ENCODE data around the gene NCOR2.
A peak's percentile ranks its signal among the peaks of the same experiment; 100 is the strongest.

Gene NCOR2

GRCh38 chr12:124547626-124548025, 19.8 kb downstream of the NCOR2 start:
- H3K36me3 ChIP-seq = no peaks in the 10 kb centered on the region

GRCh38 chr12:124545508-124546418, 21.6 kb downstream of the NCOR2 start:
- no peaks in the 10 kb centered on the region for H3K9me3 ChIP-seq
- H3K27ac ChIP-seq = peak overlapping the region; percentile 60
- peak overlapping the region; percentile 63; the same call in 1 of the 2 replicates for H3K9ac ChIP-seq
- H3K4me1 ChIP-seq = peaks cover 87% of the 10 kb centered on the region
- H3K36me3 ChIP-seq = no peaks in the 10 kb centered on the region
- H3K4me3 ChIP-seq = peak overlapping the region; percentile 25; the same call in 1 of the 2 replicates
- peaks cover 90% of the 10 kb centered on the region for H4K20me1 ChIP-seq
- no peak for TF ChIP-seq Cebpa-rat (IDR thresholded peaks at IDR 0.05)
- peak overlapping the region; percentile 93 for H3K4me2 ChIP-seq
- no peaks in the 10 kb centered on the region for H3K27me3 ChIP-seq

More at GRCh38 chr12:124547626-124548025, 19.8 kb downstream of the NCOR2 start:
- Histone ChIP-seq H3K27ac (no peak overlapping the region), H3K4me3 (no peak overlapping the region), H3K27me3 (no peaks in the 10 kb centered on the region), H3K4me2 (peak overlapping the region; percentile 94; the same call in 1 of the 2 replicates), H3K9ac (no peak overlapping the region), H3K9me3 (no peaks in the 10 kb centered on the region), H3K4me1 (peaks cover 98% of the 10 kb centered on the region), H4K20me1 (peaks cover 100% of the 10 kb centered on the region)
- no peak for TF ChIP-seq Cebpa-rat (IDR thresholded peaks at IDR 0.05)

- no peak for TF ChIP-seq Cebpa-rat (IDR thresholded peaks at IDR 0.05)
- Histone ChIP-seq H3K27ac (peak overlapping the region; percentile 60), H3K4me2 (peak overlapping the region; percentile 93), H3K4me1 (peaks cover 82% of the 10 kb centered on the region), H3K27me3 (no peaks in the 10 kb centered on the region), H4K20me1 (peaks cover 85% of the 10 kb centered on the region), H3K9me3 (no peaks in the 10 kb centered on the region), H3K36me3 (no peaks in the 10 kb centered on the region), H3K9ac (peak overlapping the region; percentile 63; the same call in 1 of the 2 replicates), H3K4me3 (peak overlapping the region; percentile 25; the same call in 1 of the 2 replicates)
Measured at GRCh38 chr12:124544983-124545382, 22.4 kb downstream of the NCOR2 start.

- Histone ChIP-seq H3K27ac (peak overlapping the region; percentile 60), H4K20me1 (peaks cover 85% of the 10 kb centered on the region), H3K4me2 (peak overlapping the region; percentile 93)
Measured at GRCh38 chr12:124544311-124544970, 23.0 kb downstream of the NCOR2 start.

GRCh38 chr12:124543590-124544310, 23.7 kb downstream of the NCOR2 start:
- Histone ChIP-seq H3K4me3 (peak overlapping the region; percentile 34), H3K9ac (peak overlapping the region; percentile 53; the same call in 1 of the 2 replicates), H3K4me2 (peak overlapping the region; percentile 93), H4K20me1 (peaks cover 85% of the 10 kb centered on the region), H3K27ac (peak overlapping the region; percentile 60), H3K4me1 (peaks cover 82% of the 10 kb centered on the region), H3K36me3 (no peaks in the 10 kb centered on the region), H3K9me3 (no peaks in the 10 kb centered on the region), H3K27me3 (no peaks in the 10 kb centered on the region)
- no peak for TF ChIP-seq Cebpa-rat (IDR thresholded peaks at IDR 0.05)

More at GRCh38 chr12:124544311-124544970, 23.0 kb downstream of the NCOR2 start:
- no peak for TF ChIP-seq Cebpa-rat (IDR thresholded peaks at IDR 0.05)
- peaks cover 82% of the 10 kb centered on the region for H3K4me1 ChIP-seq
- H3K36me3 ChIP-seq = no peaks in the 10 kb centered on the region
- no peak overlapping the region for H3K4me3 ChIP-seq
- H3K27me3 ChIP-seq = no peaks in the 10 kb centered on the region
- peak overlapping the region; percentile 63; the same call in 1 of the 2 replicates for H3K9ac ChIP-seq
- H3K9me3 ChIP-seq = no peaks in the 10 kb centered on the region

GRCh38 chr12:124543052-124543589, 24.3 kb downstream of the NCOR2 start:
- Histone ChIP-seq H3K36me3 (no peaks in the 10 kb centered on the region), H3K27me3 (no peaks in the 10 kb centered on the region), H4K20me1 (peaks cover 85% of the 10 kb centered on the region), H3K4me1 (peaks cover 82% of the 10 kb centered on the region), H3K4me2 (peak overlapping the region; percentile 93), H3K9me3 (no peaks in the 10 kb centered on the region), H3K27ac (peak overlapping the region; percentile 60), H3K9ac (peak overlapping the region; percentile 53; the same call in 1 of the 2 replicates), H3K4me3 (peak overlapping the region; percentile 34; the same call in 1 of the 2 replicates)
- TF ChIP-seq Cebpa-rat (IDR thresholded peaks at IDR 0.05) = no peak

GRCh38 chr12:124542021-124542949, 25.1 kb downstream of the NCOR2 start:
- H3K9ac ChIP-seq = peak overlapping the region; percentile 27; the same call in 1 of the 2 replicates
- no peak overlapping the region for H3K4me3 ChIP-seq
- TF ChIP-seq Cebpa-rat (IDR thresholded peaks at IDR 0.05) = no peak
- H3K4me2 ChIP-seq = peak overlapping the region; percentile 59
- no peaks in the 10 kb centered on the region for H3K36me3 ChIP-seq
- peaks cover 85% of the 10 kb centered on the region for H3K4me1 ChIP-seq
- peak overlapping the region; percentile 38; the same call in 1 of the 2 replicates for H3K27ac ChIP-seq
- no peaks in the 10 kb centered on the region for H3K9me3 ChIP-seq
- H4K20me1 ChIP-seq = peaks cover 85% of the 10 kb centered on the region
- no peaks in the 10 kb centered on the region for H3K27me3 ChIP-seq

GRCh38 chr12:124541322-124541721, 26.1 kb downstream of the NCOR2 start:
- Histone ChIP-seq H3K4me1 (peaks cover 85% of the 10 kb centered on the region), H3K4me2 (no peak overlapping the region), H4K20me1 (peaks cover 85% of the 10 kb centered on the region), H3K27ac (no peak overlapping the region), H3K9me3 (no peaks in the 10 kb centered on the region), H3K9ac (no peak overlapping the region), H3K36me3 (no peaks in the 10 kb centered on the region; the same call in 1 of the 2 replicates), H3K27me3 (no peaks in the 10 kb centered on the region), H3K4me3 (no peak overlapping the region)
- no peak for TF ChIP-seq Cebpa-rat (IDR thresholded peaks at IDR 0.05)
